Right kidney (tissue), 1 donor: ENCODE measurements around the gene RPS5.
A peak's percentile ranks its signal among the peaks of the same experiment; 100 is the strongest.

ENCODE experiments used
- DNase-seq: peaks from one replicate; pipeline ENCODE4 v3.0.0-alpha.2; 2016

The RPS5 gene

GRCh38 chr19:58381460-58382212 lies 5.4 kb upstream of the RPS5 start:
- DNase-seq = no peak

GRCh38 chr19:58382997-58383603 lies 4.0 kb upstream of the RPS5 start:
- DNase-seq = no peak

GRCh38 chr19:58385313-58385890 lies 1.7 kb upstream of the RPS5 start:
- DNase-seq = no peak

- peak; percentile 27 for DNase-seq
Observed at GRCh38 chr19:58385891-58386575, 1.0 kb upstream of the RPS5 start.

GRCh38 chr19:58387338-58388174 lies 487 bp downstream of the RPS5 start:
- no peak for DNase-seq

GRCh38 chr19:58388175-58388526 lies 1.1 kb downstream of the RPS5 start:
- DNase-seq = no peak

DNA sequence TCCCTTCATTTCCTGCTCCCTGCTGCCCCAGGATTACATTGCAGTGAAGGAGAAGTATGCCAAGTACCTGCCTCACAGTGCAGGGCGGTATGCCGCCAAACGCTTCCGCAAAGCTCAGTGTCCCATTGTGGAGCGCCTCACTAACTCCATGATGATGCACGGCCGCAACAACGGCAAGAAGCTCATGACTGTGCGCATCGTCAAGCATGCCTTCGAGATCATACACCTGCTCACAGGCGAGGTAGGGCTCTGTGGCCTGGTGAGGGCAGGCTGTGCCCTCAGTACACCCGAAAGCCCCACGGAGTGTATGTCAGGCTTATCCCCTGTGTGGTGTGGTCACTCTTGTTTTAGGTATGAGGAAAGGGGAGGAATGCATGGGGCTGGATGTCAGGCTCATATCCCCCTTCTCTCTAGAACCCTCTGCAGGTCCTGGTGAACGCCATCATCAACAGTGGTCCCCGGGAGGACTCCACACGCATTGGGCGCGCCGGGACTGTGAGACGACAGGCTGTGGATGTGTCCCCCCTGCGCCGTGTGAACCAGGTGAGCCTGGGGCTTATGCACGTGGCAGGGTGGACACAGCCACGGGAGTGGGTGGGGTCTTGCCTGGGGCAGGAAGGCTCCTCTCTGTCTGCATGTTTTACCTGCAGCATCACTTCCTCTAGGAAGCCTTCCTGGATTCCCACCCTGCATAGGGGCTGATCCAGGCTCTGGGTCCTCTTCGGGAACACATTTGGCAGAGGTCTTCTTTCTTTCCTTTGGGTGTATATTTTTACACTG lies 6.1 kb downstream of the RPS5 start:
- no peak for DNase-seq

GRCh38 chr19:58393725-58394033 lies 6.6 kb downstream of the RPS5 start:
- DNase-seq = no peak

GRCh38 chr19:58394821-58395219 lies 7.8 kb downstream of the RPS5 start:
- DNase-seq = no peak

DNA sequence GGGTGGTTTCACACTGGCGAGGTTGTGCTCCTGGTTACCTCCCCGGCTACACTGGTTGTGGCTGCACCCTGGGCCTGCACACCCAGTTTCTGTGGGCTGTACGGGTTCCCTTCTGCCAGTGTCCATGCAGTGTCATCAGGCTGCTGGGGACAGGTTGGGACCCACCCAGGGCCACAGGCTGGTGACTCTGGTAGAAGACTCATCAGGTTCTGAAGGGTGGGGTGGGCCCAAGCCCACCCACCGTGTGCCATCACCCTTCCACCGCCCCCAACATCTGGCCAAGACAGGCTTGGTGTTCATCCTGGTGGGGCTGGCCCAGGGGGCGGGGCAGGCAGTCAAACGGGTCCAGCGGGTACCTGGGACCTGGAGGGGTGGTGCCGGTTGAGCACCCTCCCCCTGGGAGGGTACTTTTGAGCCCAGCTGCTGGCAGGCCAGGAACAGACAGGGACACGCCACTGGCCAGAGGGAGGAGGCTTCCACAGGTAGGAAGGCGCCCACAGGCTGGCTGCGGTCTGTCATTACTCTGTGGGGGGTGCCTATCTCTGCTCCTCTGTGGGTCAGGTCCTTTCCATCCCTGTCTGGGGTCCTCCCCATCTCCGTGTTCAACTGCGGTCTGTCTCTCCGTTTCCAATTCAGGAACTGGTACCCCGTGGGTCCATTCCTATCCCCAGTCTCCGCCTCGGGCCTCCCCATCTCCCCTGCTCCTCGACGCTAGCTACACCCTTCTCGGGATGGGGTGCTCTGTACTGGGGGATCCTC lies 8.3 kb downstream of the RPS5 start, which contains the start of gene RNF225:
Gene RNF225, plus strand, starts transcription at position 437 of the 759 bp plus-strand sequence. CDS start 434 bp downstream, outside the sequence.
- DNase-seq = no peak

DNA sequence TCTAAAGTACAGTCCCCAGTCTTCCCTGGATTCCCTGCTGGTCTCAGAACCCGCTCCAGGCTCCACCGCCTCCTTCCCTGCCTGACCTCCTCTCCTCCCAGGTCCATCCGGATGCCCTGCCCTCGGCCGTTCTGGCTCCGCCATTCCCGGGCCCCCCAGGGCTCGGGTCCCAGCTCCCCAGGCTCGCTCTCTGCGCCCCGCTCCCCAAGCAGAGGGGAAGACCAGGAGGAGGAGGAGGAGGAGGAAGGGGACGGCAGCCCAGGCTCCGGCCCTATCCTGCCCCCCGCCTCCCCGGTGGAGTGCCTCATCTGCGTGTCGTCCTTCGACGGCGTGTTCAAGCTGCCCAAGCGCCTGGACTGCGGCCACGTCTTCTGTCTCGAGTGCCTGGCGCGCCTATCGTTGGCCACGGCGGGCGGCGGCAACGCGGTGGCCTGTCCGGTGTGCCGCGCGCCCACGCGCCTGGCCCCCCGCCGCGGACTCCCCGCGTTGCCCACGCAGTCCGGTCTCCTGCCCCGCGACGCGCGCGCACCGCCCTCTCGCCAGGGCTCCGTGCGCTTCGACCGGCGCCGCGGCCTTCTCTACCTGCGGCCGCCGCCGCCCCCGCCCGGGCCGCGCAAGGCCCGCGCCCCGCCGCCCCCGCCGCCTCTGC lies 9.0 kb downstream of the RPS5 start:
- DNase-seq = peak; percentile 32

DNA sequence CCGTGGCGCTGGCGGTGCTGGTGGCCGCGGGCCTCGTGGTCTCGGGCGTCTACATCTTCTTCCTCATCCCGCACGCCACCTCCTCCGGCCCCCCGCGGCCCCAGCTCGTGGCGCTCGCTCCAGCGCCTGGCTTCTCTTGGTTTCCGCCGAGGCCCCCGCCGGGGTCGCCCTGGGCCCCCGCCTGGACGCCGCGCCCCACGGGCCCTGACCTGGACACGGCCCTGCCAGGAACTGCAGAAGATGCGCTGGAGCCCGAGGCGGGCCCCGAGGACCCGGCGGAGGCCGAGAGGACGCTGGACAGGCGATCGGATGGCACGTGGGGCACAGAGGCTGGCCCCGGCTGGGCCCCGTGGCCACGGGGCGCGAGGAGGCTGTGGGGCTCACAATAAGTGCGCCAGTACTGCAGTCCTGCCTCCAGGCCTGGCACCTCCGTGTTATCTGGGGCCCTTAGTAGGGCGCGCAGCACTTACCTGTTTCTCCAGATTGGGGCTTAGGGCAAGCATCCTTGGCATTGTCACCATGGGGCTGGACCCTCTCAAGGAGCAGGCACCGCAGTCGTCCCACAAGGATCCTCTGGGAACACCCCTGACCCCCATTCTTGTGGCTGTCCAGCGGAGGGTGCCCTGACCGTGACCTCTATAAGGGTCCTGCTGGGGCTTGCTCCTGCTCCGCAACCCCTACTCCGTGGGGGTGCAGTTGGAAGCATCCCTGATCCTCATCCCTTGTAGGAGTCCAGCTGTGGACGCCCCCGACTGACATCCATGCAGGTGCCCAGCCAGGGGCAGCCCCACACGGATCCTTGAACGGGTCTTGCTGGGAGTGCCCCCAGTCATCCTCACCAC lies 9.8 kb downstream of the RPS5 start:
- DNase-seq = peak; percentile 43

DNA sequence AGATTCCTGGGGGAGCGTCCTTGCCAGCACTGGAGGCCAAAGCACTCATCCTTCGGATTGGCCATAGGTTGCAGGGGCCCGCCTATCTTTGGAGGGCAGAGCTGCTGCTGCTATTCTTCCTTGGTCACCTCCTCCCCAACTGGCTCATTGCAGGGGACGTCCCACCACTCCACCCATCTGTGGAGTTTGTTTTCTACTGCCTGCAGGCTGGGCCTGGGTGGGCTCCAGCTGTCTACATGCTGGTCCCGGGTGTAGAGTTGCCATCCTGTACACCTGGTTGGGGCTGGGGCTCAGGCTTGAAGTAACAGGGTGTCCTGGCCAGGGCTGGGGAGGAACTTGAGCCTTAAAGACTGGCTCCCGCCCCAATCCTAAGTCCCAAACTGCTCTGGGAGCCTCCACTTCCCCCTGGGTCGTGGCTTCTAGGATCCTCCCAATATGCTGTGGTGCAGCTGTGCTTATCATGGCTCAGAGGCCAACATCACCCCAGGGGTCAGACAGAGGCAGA lies 10.5 kb downstream of the RPS5 start:
- DNase-seq = no peak

DNA sequence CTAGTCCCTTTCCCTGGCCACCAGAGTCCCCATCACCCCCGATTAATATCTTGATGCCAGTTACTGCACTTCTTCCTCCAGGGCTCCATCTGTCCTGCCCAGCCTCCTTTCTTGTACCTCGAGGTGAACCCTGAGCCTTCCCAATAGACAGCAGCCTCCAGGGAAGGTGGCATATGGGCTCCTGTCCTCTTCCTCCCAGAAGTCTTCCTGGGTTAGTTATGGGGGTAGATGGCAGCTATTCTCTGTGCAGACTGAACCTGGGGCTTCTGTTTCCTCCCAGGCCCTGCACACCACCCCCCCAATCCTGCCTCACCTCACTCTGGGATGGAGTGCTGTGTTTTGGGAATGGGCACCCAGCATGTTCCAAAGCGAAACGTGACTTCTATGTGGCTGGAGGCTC lies 11.0 kb downstream of the RPS5 start:
- no peak for DNase-seq

GRCh38 chr19:58398545-58398944 lies 11.5 kb downstream of the RPS5 start:
- DNase-seq = no peak

DNA sequence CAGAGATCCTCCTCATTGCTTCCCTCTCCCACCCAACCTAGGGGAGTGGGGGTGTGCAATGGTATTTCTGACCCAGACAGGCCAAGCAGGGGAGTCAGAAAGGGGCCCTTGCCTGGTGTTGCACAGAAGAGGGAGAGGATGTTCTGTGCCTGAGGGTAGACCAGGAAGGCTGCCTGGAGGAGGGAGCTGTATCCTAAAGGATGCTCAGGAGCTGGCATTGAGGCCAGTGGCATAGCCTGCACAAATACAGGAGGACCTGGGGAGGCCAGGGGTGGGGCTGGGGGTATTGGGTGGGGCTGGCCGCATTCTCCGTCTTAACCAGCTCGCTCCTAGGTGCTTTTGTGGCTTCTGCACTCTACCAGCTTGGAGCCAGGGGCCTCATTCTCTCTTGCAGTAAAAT lies 12.8 kb downstream of the RPS5 start:
- DNase-seq = no peak

GRCh38 chr19:58400316-58400915 lies 13.3 kb downstream of the RPS5 start:
- DNase-seq = no peak
